WTC11 (cell line): ENCODE results near the gene PLCD1.

Experiments
- CTCF ChIP-seq: fragments of 200-600 bp; IDR thresholded peaks from 2 replicates; pipeline ENCODE4 v1.8.0; 2022; ENCODE audit warnings: antibody characterized with exemption
- IRF2 ChIP-seq: sonication (generic); formaldehyde crosslinking; IDR thresholded peaks from 2 replicates; pipeline ENCODE4 v1.8.0; 2022; ENCODE audit warnings: low read depth, missing genetic modification reagents, borderline replicate concordance
- JUN ChIP-seq: sonication (generic); formaldehyde crosslinking; IDR thresholded peaks from 2 replicates; pipeline ENCODE4 v1.8.0; 2023; ENCODE audit warnings: mild to moderate bottlenecking, missing genetic modification reagents
- NR1H2 ChIP-seq: sonication (generic); formaldehyde crosslinking; IDR thresholded peaks from 2 replicates; pipeline ENCODE4 v1.9.0; 2021; ENCODE audit warnings: mild to moderate bottlenecking, moderate library complexity, missing genetic modification reagents
- RELA ChIP-seq: sonication (generic); formaldehyde crosslinking; IDR thresholded peaks from 2 replicates; pipeline ENCODE4 v1.8.1; 2022; ENCODE audit warnings: missing genetic modification reagents, mild to moderate bottlenecking, borderline replicate concordance
- SP1 ChIP-seq: sonication (generic); formaldehyde crosslinking; conservative IDR thresholded peaks from 2 replicates; pipeline ENCODE4 v1.8.1; 2022; ENCODE audit warnings: missing genetic modification reagents
- STAT6 ChIP-seq: sonication (generic); formaldehyde crosslinking; conservative IDR thresholded peaks from 2 replicates; pipeline ENCODE4 v1.8.1; 2023; ENCODE audit warnings: mild to moderate bottlenecking, low read depth, missing genetic modification reagents, moderate library complexity
- TCF7 ChIP-seq: sonication (generic); formaldehyde crosslinking; IDR thresholded peaks from 2 replicates; pipeline ENCODE4 v1.8.0; 2022; ENCODE audit warnings: mild to moderate bottlenecking, low read depth, missing genetic modification reagents, moderate library complexity
- TEAD4 ChIP-seq: sonication (generic); formaldehyde crosslinking; IDR thresholded peaks from 2 replicates; pipeline ENCODE4 v1.8.0; 2022; ENCODE audit warnings: mild to moderate bottlenecking, missing genetic modification reagents
- TP53 ChIP-seq: sonication (generic); formaldehyde crosslinking; IDR thresholded peaks from 2 replicates; pipeline ENCODE4 v1.8.1; 2023; ENCODE audit warnings: mild to moderate bottlenecking, missing genetic modification reagents
- USF2 ChIP-seq: sonication (generic); formaldehyde crosslinking; IDR thresholded peaks from 2 replicates; pipeline ENCODE4 v1.8.1; 2023; ENCODE audit warnings: mild to moderate bottlenecking, missing genetic modification reagents, moderate library complexity
- TF ChIP-seq, protein P1 (sequence below): sonication (generic); formaldehyde crosslinking; IDR thresholded peaks from 2 replicates; pipeline ENCODE4 v1.8.0; 2023; ENCODE audit warnings: missing genetic modification reagents

GRCh38 chr3:38006031-38006430, 23.4 kb downstream of the PLCD1 start:
- TF ChIP-seq CTCF (no peak), RELA (CRISPR knock-in tag) (no peak), TP53 (CRISPR knock-in tag) (no peak), STAT6 (CRISPR knock-in tag) (no peak), SP1 (no peak), JUN (CRISPR knock-in tag) (no peak), TEAD4 (CRISPR knock-in tag) (no peak), NR1H2 (no peak), IRF2 (no peak), TCF7 (CRISPR knock-in tag) (no peak), USF2 (CRISPR knock-in tag) (no peak)
- TF ChIP-seq, protein P1, sequence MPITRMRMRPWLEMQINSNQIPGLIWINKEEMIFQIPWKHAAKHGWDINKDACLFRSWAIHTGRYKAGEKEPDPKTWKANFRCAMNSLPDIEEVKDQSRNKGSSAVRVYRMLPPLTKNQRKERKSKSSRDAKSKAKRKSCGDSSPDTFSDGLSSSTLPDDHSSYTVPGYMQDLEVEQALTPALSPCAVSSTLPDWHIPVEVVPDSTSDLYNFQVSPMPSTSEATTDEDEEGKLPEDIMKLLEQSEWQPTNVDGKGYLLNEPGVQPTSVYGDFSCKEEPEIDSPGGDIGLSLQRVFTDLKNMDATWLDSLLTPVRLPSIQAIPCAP (CRISPR knock-in tag): no peak
